Activated B cell treated with CpG ODN at 0.5 μM for 24 hours (primary cell): ENCODE results near the gene FMN1. TPM values are rescaled to one million over a fixed set of nuclear protein-coding genes. Genes with fewer than 3 reads are reported as not detected.

Experiments
- ATAC-seq: fragments of 200-7000 bp; cut with Tn5 transposase; one replicate; pipeline ENCODE4 v1.10.0; 2021; ENCODE audit warnings: low read depth, mild to moderate bottlenecking, moderate library complexity
- CTCF ChIA-PET: fragments of 350-600 bp; sonication (Branson Sonifier 250); formaldehyde crosslinking; loops from one replicate; lab custom pipeline; 2021; ENCODE audit warnings: antibody characterized with exemption; lab: Charles Lee
- POLR2A ChIA-PET: fragments of 350-600 bp; sonication (Branson Sonifier 250); formaldehyde crosslinking; loops from one replicate; lab custom pipeline; 2021; ENCODE audit warnings: antibody characterized with exemption; lab: Charles Lee
- DNase-seq: peaks from one replicate; pipeline ENCODE4 v3.0.0; 2022
- H3K27ac Mint-ChIP-seq: one replicate; pipeline ENCODE4 v1.8.0; 2020; ENCODE audit warnings: mixed read lengths
- H3K27me3 Mint-ChIP-seq: one replicate; pipeline ENCODE4 v1.8.0; 2021; ENCODE audit warnings: mixed read lengths
- H3K36me3 Mint-ChIP-seq: one replicate; pipeline ENCODE4 v1.8.0; 2021; ENCODE audit warnings: low read depth, mixed read lengths
- H3K4me1 Mint-ChIP-seq: one replicate; pipeline ENCODE4 v1.8.0; 2021; ENCODE audit warnings: mixed read lengths
- H3K4me3 Mint-ChIP-seq: one replicate; pipeline ENCODE4 v1.8.0; 2020; ENCODE audit warnings: mild to moderate bottlenecking, mixed read lengths
- H3K9me3 Mint-ChIP-seq: one replicate; pipeline ENCODE4 v1.8.0; 2020; ENCODE audit warnings: mixed read lengths
- CTCF ChIP-seq: fragments of 200-600 bp; IDR thresholded peaks from one replicate; pipeline ENCODE4 v1.8.0; 2022; ENCODE audit warnings: antibody characterized with exemption, mild to moderate bottlenecking
- intact Hi-C: fragments of 100-400 bp; cut with micrococcal nuclease; formaldehyde crosslinking; loops from one replicate; pipeline ENCODE4 v1.15.1; 2024
- total RNA-seq: library from RNA; stranded (reverse); gene quantifications from 2 replicates; pipeline ENCODE4 v1.2.3, GENCODE V29; 2022

The FMN1 gene
- total RNA-seq, 1 donor from 2014 or later = 0.80 TPM

DNA sequence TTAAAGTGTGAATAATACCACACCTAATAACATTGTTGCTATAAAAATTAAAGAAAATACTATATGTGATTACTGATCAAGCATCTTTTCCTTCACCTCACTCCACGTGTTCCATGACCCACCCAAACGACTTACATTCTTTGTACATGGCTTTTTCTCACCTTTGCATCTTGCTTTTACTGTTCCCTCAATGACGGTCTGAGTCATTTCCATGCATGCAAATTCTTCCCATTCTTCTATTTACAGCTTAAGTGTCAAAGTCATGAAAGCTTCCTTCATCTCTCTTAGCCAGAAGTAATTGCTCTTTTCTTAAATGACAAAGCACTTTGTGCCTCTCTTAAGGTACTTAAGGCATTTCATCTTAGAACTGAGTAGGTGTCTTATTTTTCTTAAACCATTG is 412.7 kb downstream of the FMN1 start:
- intact Hi-C loops = no loop called here
- Mint-ChIP-seq H3K27me3 (peaks cover 5% of the 10 kb centered on the region), H3K4me3 (no peak overlapping the region), H3K9me3 (peaks cover 7% of the 10 kb centered on the region), H3K36me3 (no peaks in the 10 kb centered on the region), H3K27ac (no peak overlapping the region), H3K4me1 (no peaks in the 10 kb centered on the region)
- POLR2A ChIA-PET = interaction anchor here (0.5 kb wide), 1 partner anchor 218 kb away, joined by 4 read pairs; no protein-coding TSS in a partner anchor
- CTCF ChIA-PET = no interaction called here
- TF ChIP-seq CTCF = no peak
- ATAC-seq (no peak), DNase-seq (no peak)

- Mint-ChIP-seq H3K4me3 (no peak overlapping the region), H3K36me3 (no peaks in the 10 kb centered on the region), H3K9me3 (peaks cover 7% of the 10 kb centered on the region), H3K27me3 (peaks cover 6% of the 10 kb centered on the region), H3K4me1 (no peaks in the 10 kb centered on the region), H3K27ac (no peak overlapping the region)
- no peak for DNase-seq
- CTCF ChIA-PET = no interaction called here
- POLR2A ChIA-PET = no interaction called here
- intact Hi-C loops = no loop called here
- TF ChIP-seq CTCF = no peak
- no peak for ATAC-seq
Observed at GRCh38 chr15:32778391-32779176, 415.9 kb downstream of the FMN1 start.

GRCh38 chr15:32775103-32775502 is 419.4 kb downstream of the FMN1 start:
- ATAC-seq = no peak
- intact Hi-C loops = no loop called here
- POLR2A ChIA-PET = no interaction called here

GRCh38 chr15:32774022-32774421 is 420.5 kb downstream of the FMN1 start:
- TF ChIP-seq CTCF = no peak
- peaks cover 4% of the 10 kb centered on the region for H3K27me3 Mint-ChIP-seq
- no peaks in the 10 kb centered on the region for H3K4me1 Mint-ChIP-seq
- ChIA-PET CTCF (no interaction called here), POLR2A (no interaction called here)
- ATAC-seq = no peak
- H3K36me3 Mint-ChIP-seq = no peaks in the 10 kb centered on the region
- H3K4me3 Mint-ChIP-seq = no peak overlapping the region
- intact Hi-C loops = no loop called here
- H3K27ac Mint-ChIP-seq = no peak overlapping the region
- no peak for DNase-seq
- H3K9me3 Mint-ChIP-seq = peaks cover 3% of the 10 kb centered on the region

More at GRCh38 chr15:32775103-32775502, 419.4 kb downstream of the FMN1 start:
- Mint-ChIP-seq H3K27ac (no peak overlapping the region), H3K4me1 (no peaks in the 10 kb centered on the region), H3K36me3 (no peaks in the 10 kb centered on the region), H3K27me3 (peaks cover 4% of the 10 kb centered on the region), H3K9me3 (peaks cover 7% of the 10 kb centered on the region), H3K4me3 (no peak overlapping the region)
- DNase-seq = no peak
- TF ChIP-seq CTCF = no peak
- CTCF ChIA-PET = no interaction called here

DNA sequence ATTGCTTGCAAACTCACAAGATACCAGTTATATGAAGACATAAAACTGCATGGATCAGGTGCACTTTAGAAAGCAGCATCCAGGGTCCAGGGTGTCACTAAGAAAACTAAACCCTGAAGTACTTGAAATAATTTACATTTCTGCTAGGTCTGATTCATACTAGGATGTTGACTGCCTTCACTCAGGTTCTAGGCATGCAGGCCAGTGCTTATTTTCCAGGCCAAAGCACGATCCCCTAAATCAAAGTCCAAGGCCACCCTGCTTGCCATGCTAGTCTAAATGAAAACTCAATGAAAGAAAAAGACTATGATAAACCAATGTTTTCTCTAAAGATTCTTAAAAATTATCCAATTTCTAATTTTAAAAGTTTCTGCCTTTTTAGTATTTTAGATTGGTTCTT is 427.3 kb downstream of the FMN1 start:
- Mint-ChIP-seq H3K27ac (no peak overlapping the region), H3K36me3 (no peaks in the 10 kb centered on the region), H3K4me1 (no peaks in the 10 kb centered on the region), H3K4me3 (no peak overlapping the region), H3K9me3 (no peaks in the 10 kb centered on the region), H3K27me3 (no peaks in the 10 kb centered on the region)
- DNase-seq = no peak
- ATAC-seq = no peak
- intact Hi-C loops = no loop called here
- POLR2A ChIA-PET = no interaction called here
- CTCF ChIA-PET = interaction anchor here (1.2 kb wide), 1 partner anchor 105 kb away, joined by 4 read pairs; no protein-coding TSS in a partner anchor
- no peak for TF ChIP-seq CTCF
